HG02973 (cell line): ENCODE results near the gene MTA1.

Experiments
- ATAC-seq: cut with Tn5 transposase; IDR thresholded peaks from one replicate; pipeline ENCODE4 v1.9.1; 2021; ENCODE audit warnings: moderate library complexity; ENCODE audit not compliant: unreplicated experiment

MTA1 gene

GRCh38 chr14:105422695-105423487, 3.3 kb downstream of the MTA1 start:
- no peak for ATAC-seq

DNA sequence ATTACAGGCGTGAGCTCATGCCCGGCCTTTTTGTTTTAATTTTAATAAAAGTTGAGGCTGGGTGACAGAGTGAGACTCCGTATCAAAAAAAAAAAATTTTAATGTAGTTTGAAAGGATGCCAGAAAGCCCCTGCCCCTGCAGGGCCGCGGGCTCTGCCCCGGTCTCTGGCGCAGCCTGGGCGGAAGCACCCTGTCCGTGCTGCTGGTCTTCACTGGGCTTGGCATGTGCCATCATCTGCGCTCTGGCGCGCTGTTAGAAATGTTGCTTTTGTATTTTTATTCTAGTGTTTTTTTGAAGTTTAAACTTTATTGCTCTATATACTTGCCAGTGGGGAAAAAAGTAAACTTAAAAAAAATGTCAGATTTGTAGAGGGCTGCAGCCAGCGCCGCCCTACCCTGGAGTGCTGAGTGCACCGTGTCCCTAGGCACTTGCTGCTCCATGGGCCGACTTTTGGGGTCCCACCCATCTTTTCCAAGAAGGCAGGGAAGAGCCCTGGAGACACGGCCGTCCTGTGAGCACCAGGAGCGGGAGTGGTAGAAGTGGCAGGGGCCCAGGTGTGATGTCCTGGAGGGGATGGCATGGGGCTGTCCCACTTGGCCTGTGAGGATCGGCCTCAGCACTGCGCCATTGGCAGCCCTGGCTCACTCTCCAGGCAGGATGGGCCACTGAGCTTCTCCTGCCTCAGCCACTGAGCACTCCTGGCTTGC, 4.0 kb downstream of the MTA1 start:
- ATAC-seq: no peak

GRCh38 chr14:105424861-105425260, 5.2 kb downstream of the MTA1 start:
- no peak for ATAC-seq

DNA sequence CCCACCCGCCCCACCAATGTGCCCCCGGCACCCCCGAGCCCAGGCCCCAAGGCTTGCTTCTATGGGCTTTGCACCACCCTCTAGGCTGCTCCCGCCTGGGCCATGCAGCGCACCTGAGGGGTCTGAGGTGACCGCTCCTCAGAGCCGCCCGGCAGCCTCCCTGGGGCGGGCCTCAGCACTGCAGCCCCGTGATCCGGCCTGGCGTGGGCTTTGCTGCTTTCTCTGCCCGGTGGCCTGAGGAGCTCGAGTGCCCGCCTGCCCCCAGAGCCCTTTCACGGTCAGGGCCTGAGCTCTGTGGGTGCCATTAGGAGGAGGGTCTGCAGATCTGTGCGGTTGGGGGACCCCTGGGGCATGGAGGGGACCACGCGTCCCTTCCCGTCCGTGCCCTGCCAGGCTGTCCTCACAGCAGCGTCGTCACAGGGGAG, 6.2 kb downstream of the MTA1 start:
- no peak for ATAC-seq

DNA sequence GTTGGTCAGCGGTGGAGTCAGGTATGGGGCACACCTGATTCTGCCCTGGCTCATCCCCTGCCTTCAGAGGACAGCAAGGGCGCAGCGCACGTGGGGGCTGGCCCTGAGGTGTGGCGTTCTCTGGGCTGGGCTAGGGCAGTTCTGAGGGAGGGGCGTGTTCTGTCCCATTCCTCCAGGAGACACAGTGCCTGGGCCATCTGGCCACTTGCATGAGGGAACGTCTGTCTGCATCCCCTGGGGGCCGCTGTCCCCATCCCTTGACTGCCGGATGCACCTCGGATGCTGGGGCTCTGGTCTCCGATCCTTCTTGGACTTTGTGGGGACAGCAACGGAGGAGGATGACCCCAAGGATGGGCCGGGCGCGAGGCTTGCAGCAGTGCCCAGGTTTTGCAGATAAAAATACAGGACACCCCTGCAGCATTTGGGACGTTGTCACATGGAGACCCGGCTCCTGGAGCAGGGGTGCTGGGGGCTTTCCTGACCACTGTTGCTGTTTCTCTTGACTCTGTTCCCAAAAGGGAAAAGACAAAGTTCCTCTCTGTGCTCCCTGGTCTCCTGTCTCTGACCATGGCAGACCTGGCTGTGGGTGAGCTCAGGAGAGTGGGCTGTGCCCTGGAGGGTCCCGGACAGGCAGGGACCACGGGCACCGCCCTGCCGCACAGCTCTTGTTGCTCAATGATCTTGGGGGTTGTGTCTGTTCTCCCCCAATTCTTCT, 6.9 kb downstream of the MTA1 start:
- no peak for ATAC-seq

GRCh38 chr14:105427412-105427811, 7.8 kb downstream of the MTA1 start:
- ATAC-seq: no peak

- ATAC-seq: no peak
Observed at GRCh38 chr14:105427936-105428485, 8.4 kb downstream of the MTA1 start.

- no peak for ATAC-seq
Observed at GRCh38 chr14:105430042-105430441, 10.4 kb downstream of the MTA1 start.

- ATAC-seq: no peak
Observed at GRCh38 chr14:105430565-105430964, 10.9 kb downstream of the MTA1 start.

- no peak for ATAC-seq
Observed at GRCh38 chr14:105431256-105431655, 11.6 kb downstream of the MTA1 start.

DNA sequence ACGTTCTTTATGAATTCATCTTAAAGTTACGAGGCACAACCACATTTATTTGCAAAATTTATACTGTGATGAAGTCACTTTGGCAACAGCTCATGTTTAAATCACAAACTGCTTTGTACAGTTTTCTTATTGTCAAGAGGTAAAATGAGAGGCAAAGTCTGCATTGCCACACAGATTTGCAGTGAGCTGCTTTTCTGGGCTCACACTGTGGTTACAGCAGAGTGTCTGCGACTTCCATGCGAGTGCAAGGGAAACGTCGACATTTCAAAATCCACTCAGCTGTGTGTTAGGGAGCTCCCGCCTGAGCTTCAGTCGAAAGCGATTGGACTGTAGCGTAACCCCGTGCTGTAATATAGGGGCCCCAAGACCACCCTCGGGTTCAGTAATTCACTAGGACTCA, 13.0 kb downstream of the MTA1 start:
- no peak for ATAC-seq

DNA sequence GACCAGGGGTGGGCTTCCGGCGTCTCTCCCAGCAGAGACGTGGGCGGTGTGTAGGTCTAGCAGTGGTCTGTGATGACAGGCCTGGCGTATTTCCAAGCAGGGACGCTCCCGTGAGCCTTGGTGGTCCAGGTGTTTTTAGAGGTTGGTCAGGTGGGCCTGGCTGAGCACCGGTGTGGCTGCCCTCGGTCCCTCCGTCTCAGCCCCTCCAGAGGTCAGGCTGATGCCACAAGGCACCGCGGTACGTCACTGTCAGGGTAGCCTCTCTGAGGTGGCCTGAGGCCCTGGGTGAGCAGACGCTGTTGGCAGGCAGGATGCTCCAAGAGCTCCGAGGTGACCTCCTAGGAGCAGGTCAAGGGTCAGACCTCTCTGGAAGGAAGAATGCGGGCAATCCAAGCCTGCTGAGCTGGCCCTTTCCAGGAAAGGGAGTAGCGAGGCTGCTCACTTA, 13.6 kb downstream of the MTA1 start:
- ATAC-seq: no peak

DNA sequence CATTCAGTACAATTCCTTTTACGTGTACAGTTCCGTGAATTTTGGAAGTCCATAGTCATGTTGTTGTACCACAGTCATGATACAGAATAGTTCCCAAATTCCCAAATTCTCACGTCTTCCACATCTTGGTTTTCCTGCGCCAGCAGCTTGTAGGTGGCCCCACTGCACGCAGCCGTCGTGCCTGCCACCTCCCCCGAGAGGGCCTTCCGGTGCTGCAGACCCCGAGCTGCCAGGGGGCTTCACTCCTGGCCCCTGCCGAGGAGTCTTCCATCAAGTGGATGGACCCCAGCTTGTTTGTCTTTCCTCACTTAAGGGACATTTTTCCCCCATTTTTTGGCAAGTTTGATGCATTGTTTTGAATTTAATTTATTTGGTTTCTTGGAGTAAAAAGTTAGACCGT, 16.8 kb downstream of the MTA1 start:
- ATAC-seq: no peak

DNA sequence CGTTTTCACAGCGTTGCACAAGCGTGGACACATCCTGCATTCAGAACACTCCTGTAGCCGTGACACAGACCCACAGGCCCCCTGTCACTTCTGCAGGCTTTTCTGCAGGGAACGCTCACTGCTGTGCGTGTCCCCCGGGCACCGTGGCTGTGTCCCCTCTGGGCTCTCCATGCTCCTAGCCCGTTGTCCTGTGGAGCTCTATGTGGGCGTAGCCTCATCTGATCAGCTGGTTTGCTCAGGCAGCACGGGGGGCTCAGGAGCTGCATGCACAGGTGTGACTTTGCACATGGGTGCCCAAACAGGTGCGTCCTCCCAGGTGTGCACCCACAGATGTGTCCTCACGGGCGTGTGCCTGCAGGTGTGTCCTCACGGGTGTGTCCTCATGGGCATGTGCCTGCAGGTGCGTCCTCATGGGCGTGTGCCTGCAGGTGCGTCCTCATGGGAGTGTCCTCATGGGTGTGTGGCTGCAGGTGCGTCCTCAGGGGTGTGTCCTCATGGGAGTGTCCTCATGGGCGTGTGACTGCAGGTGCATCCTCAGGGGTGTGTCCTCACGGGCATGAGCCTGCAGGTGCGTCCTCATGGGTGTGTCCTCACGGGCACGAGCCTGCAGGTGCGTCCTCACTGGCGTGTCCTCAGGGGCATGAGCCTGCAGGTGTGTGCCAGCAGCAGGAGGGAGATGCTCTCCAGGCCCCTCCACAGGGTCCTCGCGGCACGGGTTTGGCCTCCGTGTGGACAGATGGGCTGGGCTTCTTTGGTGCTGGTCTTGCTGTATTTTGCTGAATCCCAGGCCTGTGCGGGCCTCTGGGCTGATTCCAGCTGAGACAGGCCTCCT, 17.5 kb downstream of the MTA1 start:
- ATAC-seq: no peak

DNA sequence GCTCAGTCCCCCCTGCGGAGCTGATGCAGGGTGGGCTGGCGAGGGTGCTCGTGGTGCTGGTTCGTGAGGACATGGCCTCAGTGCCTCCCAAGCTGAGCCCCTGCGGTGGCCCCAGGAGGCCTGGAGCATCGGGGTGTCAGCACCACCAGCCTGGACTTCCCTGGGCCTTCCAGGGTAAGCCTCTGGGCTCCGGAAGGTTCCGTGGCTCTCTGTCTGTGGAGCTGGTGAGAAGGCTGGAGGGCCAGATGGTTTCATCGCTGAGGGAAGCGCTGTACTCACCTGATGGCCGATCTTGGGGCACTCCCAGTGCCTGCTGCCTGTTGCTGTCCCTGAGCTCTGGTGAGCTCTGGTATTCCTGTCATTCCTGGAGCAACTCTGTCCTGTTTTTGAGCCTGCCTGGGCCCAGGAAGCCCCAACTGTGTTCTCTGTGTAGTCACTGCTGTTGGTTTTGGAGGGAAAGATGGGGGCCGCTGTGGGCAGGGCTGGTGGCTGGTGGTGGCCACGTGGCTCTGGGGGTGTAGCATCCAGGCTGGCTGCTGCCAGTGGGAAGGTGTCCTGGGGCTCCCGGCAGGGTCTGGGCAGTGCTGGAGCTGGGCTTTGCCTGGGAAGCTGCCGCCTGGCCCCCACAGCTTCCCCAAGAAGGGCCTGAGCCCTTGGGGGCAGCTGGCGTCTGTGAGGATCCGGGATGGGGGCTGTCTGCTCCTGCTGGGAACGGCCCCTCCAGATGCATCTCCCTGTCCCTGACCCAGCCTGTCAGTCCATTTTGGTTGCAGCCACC, 18.3 kb downstream of the MTA1 start:
- ATAC-seq: no peak

DNA sequence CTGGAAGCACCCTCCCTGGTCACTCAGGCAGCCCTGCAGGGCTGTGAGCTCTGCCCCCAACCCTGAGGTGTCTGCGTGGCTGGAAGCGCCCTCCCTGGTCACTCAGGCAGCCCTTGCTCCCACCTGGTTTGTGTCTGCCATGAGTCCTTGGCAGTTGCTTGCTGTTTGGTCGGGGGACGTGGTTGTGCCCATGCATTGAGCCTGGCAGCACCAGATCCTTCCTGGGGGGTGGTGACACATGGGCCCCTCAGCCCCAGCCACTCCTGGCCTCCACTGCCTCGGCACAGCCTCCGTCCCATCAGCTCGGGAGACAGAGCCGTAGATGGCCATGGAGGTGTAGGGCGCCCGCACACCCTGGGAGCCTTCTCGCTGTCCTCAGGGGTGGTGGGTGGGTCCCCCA, 19.6 kb downstream of the MTA1 start:
- no peak for ATAC-seq

- ATAC-seq: no peak
Observed at GRCh38 chr14:105439710-105440553, 20.3 kb downstream of the MTA1 start.

GRCh38 chr14:105440554-105440900, 20.9 kb downstream of the MTA1 start:
- no peak for ATAC-seq

- no peak for ATAC-seq
Observed at GRCh38 chr14:105440992-105441391, 21.4 kb downstream of the MTA1 start.
